Neural progenitor cell (in vitro differentiated cells): Measurements from ENCODE around the gene SLC25A13.

ENCODE experiments used
- EZH2 ChIP-seq: fragments of 200-600 bp; sonication (generic); IDR thresholded peaks from 2 replicates; pipeline ENCODE4 v1.6.1; 2017; ENCODE audit warnings: antibody characterized with exemption, mild to moderate bottlenecking, moderate library complexity
- TF ChIP-seq, protein P1 (sequence below): fragments of 200-600 bp; sonication (generic); IDR thresholded peaks from 2 replicates; pipeline ENCODE4 v1.5.1; 2017; ENCODE audit warnings: antibody characterized with exemption, mild to moderate bottlenecking

DNA sequence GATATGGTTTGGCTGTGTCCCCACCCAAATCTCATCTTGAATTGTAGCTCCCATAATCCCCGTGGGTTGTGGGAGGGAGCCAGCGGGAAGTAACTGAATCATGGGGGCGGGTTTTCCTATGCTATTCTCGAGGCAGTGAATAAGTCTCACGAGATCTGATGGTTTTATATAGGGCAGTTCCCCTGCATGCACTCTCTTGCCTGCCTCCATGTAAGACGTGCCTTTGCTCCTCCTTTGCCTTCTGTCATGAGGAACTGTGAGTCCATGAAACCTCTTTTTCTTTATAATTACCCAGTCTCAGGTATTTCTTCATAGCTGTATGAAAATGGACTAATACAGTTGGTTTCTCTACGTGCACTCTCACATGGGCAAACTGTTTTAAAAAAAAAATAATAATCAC lies 207.7 kb downstream of the SLC25A13 start:
- no peak for TF ChIP-seq EZH2
- TF ChIP-seq, protein P1, sequence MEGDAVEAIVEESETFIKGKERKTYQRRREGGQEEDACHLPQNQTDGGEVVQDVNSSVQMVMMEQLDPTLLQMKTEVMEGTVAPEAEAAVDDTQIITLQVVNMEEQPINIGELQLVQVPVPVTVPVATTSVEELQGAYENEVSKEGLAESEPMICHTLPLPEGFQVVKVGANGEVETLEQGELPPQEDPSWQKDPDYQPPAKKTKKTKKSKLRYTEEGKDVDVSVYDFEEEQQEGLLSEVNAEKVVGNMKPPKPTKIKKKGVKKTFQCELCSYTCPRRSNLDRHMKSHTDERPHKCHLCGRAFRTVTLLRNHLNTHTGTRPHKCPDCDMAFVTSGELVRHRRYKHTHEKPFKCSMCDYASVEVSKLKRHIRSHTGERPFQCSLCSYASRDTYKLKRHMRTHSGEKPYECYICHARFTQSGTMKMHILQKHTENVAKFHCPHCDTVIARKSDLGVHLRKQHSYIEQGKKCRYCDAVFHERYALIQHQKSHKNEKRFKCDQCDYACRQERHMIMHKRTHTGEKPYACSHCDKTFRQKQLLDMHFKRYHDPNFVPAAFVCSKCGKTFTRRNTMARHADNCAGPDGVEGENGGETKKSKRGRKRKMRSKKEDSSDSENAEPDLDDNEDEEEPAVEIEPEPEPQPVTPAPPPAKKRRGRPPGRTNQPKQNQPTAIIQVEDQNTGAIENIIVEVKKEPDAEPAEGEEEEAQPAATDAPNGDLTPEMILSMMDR = no peak
